RPMI7951 (cell line): ENCODE results near the gene TMPRSS4. TPM values are rescaled to one million over a fixed set of nuclear protein-coding genes. Genes with fewer than 3 reads are reported as not detected.
"Not testable (repeated sequence)": the region's sequence is repeated elsewhere in the genome, so short reads cannot be mapped to it uniquely, and the experiment has no call there.

Experiments used
- DNase-seq: peaks from one replicate; pipeline ENCODE4 v3.0.0-alpha.2; 2012; ENCODE audit warnings: low read depth
- total RNA-seq: library from RNA; depleted of rRNA; stranded (reverse); fragments of >200 nt; shearing (Covaris generic); gene quantifications from 2 replicates; pipeline ENCODE4 v1.2.3, GENCODE V29; 2014

The TMPRSS4 gene
- total RNA-seq, 1 experiment from 2014 or later = not detected

GRCh38 chr11:118055966-118056365 lies 20.9 kb upstream of the TMPRSS4 start:
- no peak for DNase-seq

- DNase-seq = no peak
Measured at GRCh38 chr11:118056806-118057205, 20.1 kb upstream of the TMPRSS4 start.

DNA sequence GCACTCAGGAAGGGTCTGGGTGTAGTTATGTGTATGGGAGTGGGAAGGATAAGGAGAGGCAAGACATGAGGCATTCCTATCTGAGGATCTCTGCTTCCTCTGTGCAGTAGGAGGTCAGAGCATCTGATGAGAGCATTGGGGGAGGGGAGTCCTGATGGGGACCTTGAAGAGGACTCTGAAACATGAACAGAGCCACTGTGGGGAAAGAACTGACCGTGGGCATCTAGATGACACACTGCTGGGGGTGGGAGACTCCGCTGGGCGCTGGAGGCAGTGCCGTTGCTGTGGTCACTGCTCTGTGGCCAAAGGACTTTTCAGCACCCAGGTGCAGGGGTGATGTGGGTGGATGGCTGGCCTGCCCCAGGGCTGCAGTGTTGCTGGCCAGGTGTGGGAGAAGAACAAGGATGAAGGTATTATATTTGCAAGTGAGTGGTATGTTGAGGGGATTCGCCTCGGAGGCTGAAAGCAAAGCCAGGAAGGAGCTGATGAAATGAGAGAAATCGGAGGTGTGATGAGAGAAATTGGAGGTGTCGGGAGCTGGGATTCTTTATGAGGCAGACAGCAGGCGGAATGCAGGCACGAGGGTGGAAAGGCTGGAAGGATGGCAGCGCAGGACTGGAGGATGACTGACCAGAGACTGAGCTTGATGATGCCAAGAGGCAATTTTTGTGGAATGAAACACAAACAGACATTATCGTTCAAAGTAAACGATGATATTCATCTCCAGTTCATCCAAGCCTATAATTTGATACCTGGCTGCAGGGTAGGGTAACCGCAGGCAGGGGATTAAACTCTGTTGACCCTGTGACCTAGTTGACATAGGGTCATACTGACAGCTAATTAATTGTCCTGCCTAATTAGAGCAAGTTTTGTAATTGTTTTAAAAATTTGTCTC lies 19.4 kb upstream of the TMPRSS4 start:
- no peak for DNase-seq

- DNase-seq = no peak
Measured at GRCh38 chr11:118058311-118059245, 18.3 kb upstream of the TMPRSS4 start.

- DNase-seq = no peak
Measured at GRCh38 chr11:118059246-118059940, 17.5 kb upstream of the TMPRSS4 start.

DNA sequence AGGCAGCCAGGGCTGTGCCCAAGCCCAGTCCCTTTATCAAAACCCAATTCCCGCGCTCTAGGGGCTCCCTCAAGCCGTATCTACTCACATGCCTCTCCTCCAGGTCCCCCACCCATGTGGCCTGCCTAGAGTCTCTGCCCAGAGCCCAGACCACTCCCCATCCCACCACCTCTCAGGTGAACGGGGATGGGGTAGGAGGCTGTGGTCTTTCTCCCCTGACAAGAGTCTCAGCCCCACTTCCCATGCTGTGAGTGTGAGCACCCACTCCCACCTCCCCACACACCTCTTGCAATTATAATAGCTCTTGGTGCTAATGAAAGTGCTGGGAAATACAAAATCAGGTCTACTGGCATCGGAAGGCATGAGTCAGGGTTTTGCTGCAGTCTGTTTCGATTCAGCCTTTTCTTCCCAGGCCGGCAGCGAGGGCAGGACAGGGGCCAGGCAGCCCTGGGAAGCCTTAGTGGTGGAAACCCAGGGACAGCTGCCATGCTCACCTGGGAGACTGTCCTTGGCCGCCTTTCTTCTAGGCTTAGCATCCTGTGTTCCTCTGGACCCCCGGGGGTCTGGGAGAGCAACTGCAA lies 16.7 kb upstream of the TMPRSS4 start:
- no peak for DNase-seq

DNA sequence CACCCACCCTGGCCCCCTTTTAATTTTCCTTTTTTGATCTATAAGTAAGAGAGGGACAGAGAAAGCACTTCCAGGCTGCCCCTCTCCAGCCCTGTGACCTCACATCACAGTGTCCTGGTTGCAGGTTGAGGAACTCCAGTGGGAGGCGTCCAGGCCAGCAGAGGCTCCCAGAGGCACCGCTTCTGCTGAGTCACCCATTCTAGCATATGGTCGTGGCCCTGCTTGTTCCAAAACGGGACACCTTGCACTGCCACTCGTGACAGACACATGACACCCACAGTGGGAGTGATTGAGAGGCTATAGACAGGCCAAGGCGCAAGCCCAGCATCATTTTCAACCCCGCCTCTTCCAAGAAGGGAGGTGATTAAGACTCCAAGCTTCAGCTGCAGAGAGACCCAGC lies 16.0 kb upstream of the TMPRSS4 start:
- no peak for DNase-seq

DNA sequence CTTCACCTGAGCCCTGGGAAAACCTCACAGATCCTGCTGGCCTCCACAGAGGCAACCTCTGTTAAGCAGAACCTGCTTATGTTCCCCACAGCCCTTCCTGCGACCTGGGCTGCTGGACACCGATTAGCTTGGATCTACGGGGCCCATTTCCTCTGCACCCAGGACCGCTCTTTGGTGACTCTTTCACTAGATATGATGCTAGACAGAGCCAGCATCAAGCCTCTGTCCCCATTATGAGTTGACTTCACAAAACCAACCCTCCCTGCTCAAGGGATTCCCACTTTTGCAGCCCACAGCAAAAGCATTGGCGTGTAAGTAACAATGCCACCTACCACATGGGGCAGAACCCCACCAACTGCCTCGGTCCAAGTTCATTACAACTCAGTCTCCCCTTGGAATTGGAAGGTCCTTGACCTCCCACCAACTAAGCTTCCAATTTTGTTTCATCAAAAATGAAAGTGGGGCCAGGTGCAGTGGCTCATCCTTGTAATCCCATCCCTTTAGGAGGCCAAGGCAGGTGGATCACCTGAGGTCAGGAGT lies 15.2 kb upstream of the TMPRSS4 start:
- DNase-seq = no peak

GRCh38 chr11:118062181-118062580 lies 14.7 kb upstream of the TMPRSS4 start:
- not testable (repeated sequence) for DNase-seq

GRCh38 chr11:118062631-118063030 lies 14.2 kb upstream of the TMPRSS4 start:
- not testable (repeated sequence) for DNase-seq

- DNase-seq = no peak
Measured at GRCh38 chr11:118064956-118065355, 11.9 kb upstream of the TMPRSS4 start.

DNA sequence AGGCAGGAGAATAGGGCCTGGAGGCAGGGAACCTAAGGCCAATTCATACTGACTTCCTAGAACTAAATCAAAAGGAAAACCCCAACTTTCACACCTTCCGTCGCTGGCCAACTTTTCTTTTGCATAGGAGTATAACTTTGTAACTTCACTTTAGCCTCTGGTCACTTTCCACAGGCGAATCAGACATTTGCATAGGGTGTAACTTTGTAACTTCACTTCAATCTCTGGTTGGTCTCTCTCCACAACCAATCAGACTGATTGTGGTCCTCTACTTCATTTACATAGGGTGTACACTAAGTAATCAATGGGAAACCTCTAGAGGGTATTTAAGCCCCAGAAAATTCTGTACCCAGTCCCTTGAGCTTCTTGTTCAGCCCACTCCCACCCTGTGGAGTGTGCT lies 11.5 kb upstream of the TMPRSS4 start:
- DNase-seq = no peak

DNA sequence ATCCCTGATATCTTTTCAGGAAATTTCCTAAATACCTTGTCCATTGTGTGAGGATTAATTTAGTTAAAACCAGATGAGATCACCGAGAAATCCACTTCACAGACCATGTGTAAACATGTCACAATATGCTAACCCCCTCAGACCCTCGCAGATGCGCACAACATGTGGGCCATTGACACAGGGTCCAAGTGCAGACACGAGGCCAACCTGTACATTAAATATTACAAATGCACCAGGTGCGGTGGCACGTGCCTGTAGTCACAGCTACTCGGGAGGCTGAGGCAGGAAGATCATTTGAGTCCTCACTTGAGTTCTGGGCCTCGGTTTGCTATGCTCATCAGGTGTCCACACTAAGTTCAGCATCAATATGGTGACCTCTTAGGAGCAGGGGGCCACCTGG lies 9.9 kb upstream of the TMPRSS4 start:
- DNase-seq = no peak

GRCh38 chr11:118068206-118068944 lies 8.5 kb upstream of the TMPRSS4 start:
- DNase-seq = no peak

GRCh38 chr11:118068945-118069612 lies 7.8 kb upstream of the TMPRSS4 start:
- no peak for DNase-seq

DNA sequence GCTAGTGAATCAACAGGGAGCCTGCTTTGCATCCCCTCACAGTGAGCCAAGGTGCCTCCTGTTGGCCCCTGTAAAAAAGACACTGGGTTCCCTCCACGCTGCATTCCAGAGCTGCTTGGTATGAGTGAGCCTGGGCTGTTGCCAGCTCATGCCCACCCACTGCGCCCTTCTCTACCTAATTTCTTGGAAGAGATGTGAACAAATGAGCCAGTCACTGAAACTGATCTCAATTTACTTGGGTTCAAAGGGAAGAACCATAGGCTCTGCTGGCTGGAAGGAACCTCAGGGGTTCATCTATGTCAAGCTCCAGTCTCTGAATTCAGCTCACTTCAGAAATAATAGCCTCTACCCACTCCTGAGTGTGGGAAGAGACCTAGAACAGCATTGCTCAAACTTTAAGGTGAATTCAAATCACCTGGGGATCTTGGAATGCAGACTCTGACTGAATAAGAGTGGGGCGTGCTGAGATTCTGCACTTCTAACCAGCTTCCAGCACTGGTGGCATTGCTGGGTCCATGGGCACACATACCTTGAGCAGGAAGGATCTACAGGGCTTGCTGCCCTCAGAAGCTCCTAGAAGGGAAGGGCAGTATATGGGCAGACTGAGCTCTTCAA lies 5.4 kb upstream of the TMPRSS4 start:
- no peak for DNase-seq

- DNase-seq = no peak
Measured at GRCh38 chr11:118073554-118073953, 3.3 kb upstream of the TMPRSS4 start.

DNA sequence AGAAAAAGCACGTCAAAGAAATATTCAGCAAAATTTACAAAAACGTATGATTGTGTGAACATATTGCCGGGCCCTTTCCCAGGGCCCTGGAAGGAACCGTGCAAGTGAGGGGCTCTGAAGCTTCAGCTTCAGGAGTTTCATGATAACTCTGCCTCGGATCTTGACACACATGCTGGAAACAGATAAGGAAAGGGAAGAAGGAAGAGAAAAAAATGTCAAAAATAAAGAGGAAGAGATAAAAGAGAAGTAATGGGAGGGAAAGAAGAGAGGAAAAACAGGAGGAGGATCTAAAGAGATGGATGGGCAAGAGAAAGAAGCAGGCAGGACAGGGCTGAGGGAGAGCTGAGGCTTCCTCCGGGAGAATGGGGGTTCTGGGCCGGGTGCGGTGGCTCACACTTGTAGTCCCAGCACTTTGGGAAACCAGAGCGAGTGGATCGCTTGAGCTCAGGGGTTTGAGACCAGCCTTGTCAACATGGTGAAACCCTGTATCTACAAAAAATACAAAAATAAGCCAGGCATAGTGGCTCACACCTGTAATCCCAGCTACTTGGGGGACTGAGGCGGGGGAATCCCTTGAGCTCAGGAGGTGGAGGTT lies 2.7 kb upstream of the TMPRSS4 start:
- DNase-seq = no peak

GRCh38 chr11:118074785-118075184 lies 2.1 kb upstream of the TMPRSS4 start:
- DNase-seq = no peak
